Pancreas (tissue), 10 donors: Measurements from ENCODE around the gene TBX19. TPM values are rescaled to one million over a fixed set of nuclear protein-coding genes. Genes with fewer than 3 reads are reported as not detected.

Source experiments
- ATAC-seq, 4 donors: fragments of 200-7000 bp; cut with Tn5 transposase; one replicate each; pipeline versions ENCODE4 v1.8.0 to v1.9.1; 2020; ENCODE audit warnings: mild to moderate bottlenecking in 4 of 4, moderate library complexity in 4 of 4
- DNase-seq, 6 donors: peaks; one replicate each; pipeline ENCODE4 v3.0.0-alpha.2; 2020
- FAIRE-seq: peaks from 2 replicates; lab custom pipeline; 2012; peaks lifted over from hg19 to GRCh38; lab: Jason Lieb, UNC
- H3K27ac ChIP-seq, 4 donors: fragments of 200-600 bp; sonication (generic); 1 replicate in 3 of 4; 2 replicates in 1 of 4; pipeline versions ENCODE4 v1.5.0 to v1.8.0; 2020
- H3K27me3 ChIP-seq, 4 donors: fragments of 200-600 bp; one replicate each; pipeline ENCODE4 v1.8.0; 2021
- H3K36me3 ChIP-seq, 3 donors: fragments of 200-600 bp; sonication (generic) in 1 of 3; one replicate each; pipeline versions ENCODE4 v1.5.0 to v1.8.0; 2020 to 2021
- H3K4me1 ChIP-seq, 3 donors: fragments of 200-600 bp; one replicate each; pipeline ENCODE4 v1.8.0; 2021
- H3K4me3 ChIP-seq, 4 donors: fragments of 200-600 bp; sonication (generic) in 2 of 4; one replicate each; pipeline versions ENCODE4 v1.5.0 to v1.8.0; 2020 to 2021
- H3K9me3 ChIP-seq, 4 donors: fragments of 200-600 bp; one replicate each; pipeline ENCODE4 v1.8.0; 2021
- WGBS, 2 donors: extraction: QIAGEN DNeasy Blood & Tissue Kit; methylation state at CpG; one replicate each; pipeline ENCODE4 v1.1.7; 2013; 5-methylcytosine and 5-hydroxymethylcytosine counted together
- intact Hi-C, 3 donors: fragments of 100-400 bp; cut with DNase I; formaldehyde crosslinking; loops; one replicate each; pipeline versions ENCODE4 v1.11.1 to v1.14.2; 2022
- polyA plus RNA-seq, 2 donors: library from polyadenylated mRNA; stranded (reverse); fragments of 200-250 nt; gene quantifications; one replicate each; pipeline ENCODE4 v1.2.3, GENCODE V29; 2013
- total RNA-seq, 6 donors: library from RNA; stranded (reverse); fragmentation: NEBNext Ultra II Directional in 4 of 6; extraction: Animal tissue kit (Norgen Biotek cat#: 25700) in 4 of 6; gene quantifications; one replicate each; pipeline versions ENCODE4 v1.2.1 to v1.2.4, GENCODE V29; 2021 to 2023
- TF ChIP-seq, protein P1 (sequence below), 4 donors: fragments of 200-600 bp; sonication (generic) in 3 of 4; IDR thresholded peaks; one replicate each; pipeline versions ENCODE4 v1.5.0 to v1.8.0; 2021; ENCODE audit warnings: antibody characterized with exemption in 4 of 4
- donor health status: healthy with polysubstance abuse.
- donor health status: DM: no; HTN: no; CAD: no; lungs with moderate emphysema.
- donor health status: DM: no; HTN: no; CAD: no.
- donor health status: control.
- donor health status: control.
- donor health status: Bipolar disorder and iron deficiency.
- donor health status: DM: yes; HTN: yes; CAD: no.
- donor health status: DM: no; HTN: no; CAD: no.
- donor health status: DM: no; HTN: no; CAD: no.
- donor health status: DM: yes; HTN: yes; CAD: no.

Gene TBX19
- total and polyA plus RNA-seq, 8 donors, result 0.35 to 2.0 (median 0.61) TPM

DNA sequence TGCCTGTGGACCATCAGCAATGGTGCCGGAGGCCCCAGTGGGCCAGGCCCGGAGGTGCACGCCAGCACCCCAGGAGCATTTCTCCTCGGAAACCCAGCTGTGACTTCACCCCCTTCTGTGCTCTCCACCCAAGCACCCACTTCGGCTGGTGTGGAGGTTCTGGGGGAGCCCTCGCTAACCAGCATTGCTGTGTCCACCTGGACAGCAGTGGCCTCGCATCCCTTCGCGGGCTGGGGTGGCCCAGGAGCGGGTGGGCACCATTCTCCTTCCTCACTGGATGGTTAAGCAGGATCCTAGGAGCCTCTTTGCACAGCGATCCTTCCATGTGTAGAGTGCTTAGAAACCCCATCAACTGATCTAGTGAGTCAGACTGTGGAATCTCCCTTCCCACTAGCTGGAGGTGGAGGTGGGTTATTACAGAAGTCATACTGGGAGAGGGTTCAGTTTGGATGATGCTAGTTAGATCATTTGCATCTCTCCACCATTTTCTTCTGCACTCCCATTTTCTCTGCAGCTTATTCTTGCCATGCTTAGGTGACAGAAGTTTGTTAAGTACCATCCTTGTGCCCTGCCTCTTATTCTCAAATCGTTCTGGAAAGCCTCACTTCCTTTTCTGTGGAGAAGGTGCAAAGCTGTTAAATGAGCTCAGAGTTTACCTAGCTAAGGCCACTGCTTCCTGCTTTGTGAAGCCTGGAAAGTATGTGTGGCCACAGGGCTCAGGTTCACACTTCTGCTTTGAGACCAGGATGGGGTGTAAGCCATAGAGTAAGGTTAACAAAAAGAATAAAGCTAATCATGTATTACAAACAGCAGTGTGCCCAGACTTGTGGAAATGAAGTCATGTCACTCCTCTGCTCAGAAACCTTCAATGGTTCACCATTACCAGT is 32.3 kb downstream of the TBX19 start:
- intact Hi-C loops, result no loop called here
- Histone ChIP-seq H3K4me1 (no peaks in the 10 kb centered on the region), H3K27ac (no peak overlapping the region), H3K4me3 (no peak overlapping the region), H3K36me3 (no peaks in the 10 kb centered on the region), H3K27me3 (no peaks in the 10 kb centered on the region), H3K9me3 (no peaks in the 10 kb centered on the region)
- TF ChIP-seq, protein P1, sequence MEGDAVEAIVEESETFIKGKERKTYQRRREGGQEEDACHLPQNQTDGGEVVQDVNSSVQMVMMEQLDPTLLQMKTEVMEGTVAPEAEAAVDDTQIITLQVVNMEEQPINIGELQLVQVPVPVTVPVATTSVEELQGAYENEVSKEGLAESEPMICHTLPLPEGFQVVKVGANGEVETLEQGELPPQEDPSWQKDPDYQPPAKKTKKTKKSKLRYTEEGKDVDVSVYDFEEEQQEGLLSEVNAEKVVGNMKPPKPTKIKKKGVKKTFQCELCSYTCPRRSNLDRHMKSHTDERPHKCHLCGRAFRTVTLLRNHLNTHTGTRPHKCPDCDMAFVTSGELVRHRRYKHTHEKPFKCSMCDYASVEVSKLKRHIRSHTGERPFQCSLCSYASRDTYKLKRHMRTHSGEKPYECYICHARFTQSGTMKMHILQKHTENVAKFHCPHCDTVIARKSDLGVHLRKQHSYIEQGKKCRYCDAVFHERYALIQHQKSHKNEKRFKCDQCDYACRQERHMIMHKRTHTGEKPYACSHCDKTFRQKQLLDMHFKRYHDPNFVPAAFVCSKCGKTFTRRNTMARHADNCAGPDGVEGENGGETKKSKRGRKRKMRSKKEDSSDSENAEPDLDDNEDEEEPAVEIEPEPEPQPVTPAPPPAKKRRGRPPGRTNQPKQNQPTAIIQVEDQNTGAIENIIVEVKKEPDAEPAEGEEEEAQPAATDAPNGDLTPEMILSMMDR (IDR thresholded peaks at IDR 0.05), result no peak
- FAIRE-seq, result no peak
- ATAC-seq, result no peak
- 87 to 90% methylated on average over 12 of the region's 12 CpGs for WGBS, 2 donors
- DNase-seq, result peak in 1 of 6 donors; percentile 37

DNA sequence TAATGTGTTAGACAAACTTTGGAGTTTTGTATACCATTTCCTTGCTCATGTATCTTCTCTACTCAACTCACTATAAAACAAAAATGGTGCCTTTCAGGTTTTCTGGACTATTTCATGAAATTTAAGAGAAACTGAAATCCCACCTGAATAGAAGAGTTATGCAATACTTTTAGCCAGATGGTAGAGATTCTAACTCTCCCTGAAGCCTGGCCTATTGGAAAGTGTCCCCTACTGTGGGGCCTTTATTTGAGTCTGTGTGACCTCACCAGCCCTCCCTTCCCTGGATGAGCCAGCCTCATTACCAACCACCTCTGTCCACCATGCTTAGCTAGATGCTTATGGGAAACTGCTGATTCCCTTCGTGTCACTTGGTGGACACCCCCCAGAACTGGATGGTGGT is 35.5 kb downstream of the TBX19 start:
- DNase-seq, result no peak
- Histone ChIP-seq H3K9me3 (no peaks in the 10 kb centered on the region), H3K27ac (no peak overlapping the region), H3K4me1 (no peaks in the 10 kb centered on the region), H3K36me3 (no peaks in the 10 kb centered on the region), H3K27me3 (no peaks in the 10 kb centered on the region), H3K4me3 (no peak overlapping the region)
- no peak for FAIRE-seq
- WGBS, 2 donors, result 95 to 97% methylated on average over 1 of the region's 1 CpG
- intact Hi-C loops, result no loop called here
- TF ChIP-seq, protein P1 (IDR thresholded peaks at IDR 0.05), result no peak
- ATAC-seq, result no peak

DNA sequence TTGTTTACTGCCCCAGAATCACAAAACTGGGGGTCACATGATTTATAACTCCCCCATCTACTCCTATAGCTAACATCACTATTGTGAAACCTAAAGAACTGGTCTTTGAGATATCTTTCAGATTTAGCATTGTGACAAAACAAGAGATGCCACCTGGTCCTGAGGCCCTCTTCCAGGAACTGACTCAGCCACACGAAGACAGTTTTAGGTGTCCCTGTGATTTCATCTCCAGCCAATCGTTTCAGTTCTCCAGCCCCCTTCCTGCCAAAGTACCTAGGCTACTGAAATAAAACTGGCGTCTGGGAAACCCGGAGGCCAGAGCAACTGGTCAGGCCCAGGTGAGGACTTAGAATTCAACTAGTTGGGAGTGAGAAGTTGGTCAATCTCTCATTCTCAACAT is 36.6 kb downstream of the TBX19 start:
- TF ChIP-seq, protein P1 (IDR thresholded peaks at IDR 0.05), result no peak
- DNase-seq (no peak), ATAC-seq (no peak), FAIRE-seq (no peak)
- Histone ChIP-seq H3K9me3 (no peaks in the 10 kb centered on the region), H3K36me3 (no peaks in the 10 kb centered on the region), H3K27ac (no peak overlapping the region), H3K4me3 (no peak overlapping the region), H3K4me1 (no peaks in the 10 kb centered on the region), H3K27me3 (no peaks in the 10 kb centered on the region)
- WGBS, 2 donors, result 86 to 90% methylated on average over 4 of the region's 4 CpGs
- intact Hi-C loops, result no loop called here

DNA sequence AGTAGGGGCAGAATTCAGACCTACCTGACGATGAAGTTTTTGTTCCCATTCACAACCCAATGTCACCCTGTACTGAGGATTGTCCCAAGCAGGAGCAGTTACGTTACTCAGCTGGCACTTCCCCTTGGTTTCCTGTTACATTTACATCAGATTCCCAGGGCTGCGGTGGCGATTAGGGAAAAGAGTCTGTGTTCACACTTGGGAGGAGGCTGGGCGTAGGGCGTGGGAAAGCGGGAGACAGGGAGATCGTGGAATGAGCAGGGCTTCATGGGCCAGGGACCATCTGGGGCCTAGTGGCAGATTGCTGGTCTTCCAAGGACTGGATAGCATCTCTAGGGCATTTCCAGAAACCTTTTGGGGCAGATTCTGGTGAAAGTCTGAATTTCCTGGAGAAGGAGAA is 39.0 kb downstream of the TBX19 start:
- DNase-seq (no peak), FAIRE-seq (no peak), ATAC-seq (no peak)
- TF ChIP-seq, protein P1 (IDR thresholded peaks at IDR 0.05), result no peak
- Histone ChIP-seq H3K27ac (no peak overlapping the region), H3K4me3 (no peak overlapping the region), H3K9me3 (no peaks in the 10 kb centered on the region), H3K27me3 (no peaks in the 10 kb centered on the region), H3K4me1 (no peaks in the 10 kb centered on the region), H3K36me3 (no peaks in the 10 kb centered on the region)
- 81 to 83% methylated on average over 8 of the region's 8 CpGs for WGBS, 2 donors
- intact Hi-C loops, result no loop called here

DNA sequence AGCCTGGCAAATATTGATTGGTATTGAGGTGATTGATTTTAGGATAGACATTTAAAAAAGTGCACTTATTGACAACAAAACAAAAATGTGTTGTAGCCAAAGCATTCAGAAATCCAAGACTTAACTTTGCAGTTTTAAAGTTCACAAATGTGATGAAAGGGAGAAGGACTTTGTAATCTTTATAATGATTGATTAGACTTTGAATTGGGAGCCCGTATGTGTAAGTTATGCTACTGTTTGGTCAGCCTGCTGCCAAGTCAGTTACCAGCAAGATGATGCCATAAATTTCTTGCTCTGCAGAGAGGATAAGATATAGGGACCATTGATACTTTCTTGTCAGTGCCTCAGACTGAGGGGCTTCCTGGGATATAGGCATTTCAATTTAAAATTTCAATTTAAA is 39.5 kb downstream of the TBX19 start:
- FAIRE-seq (no peak), ATAC-seq (no peak), DNase-seq (no peak)
- H3K27me3 ChIP-seq, result no peaks in the 10 kb centered on the region
- no peaks in the 10 kb centered on the region for H3K4me1 ChIP-seq
- WGBS, 2 donors, result 45 to 47% methylated on average over 1 of the region's 1 CpG
- no peaks in the 10 kb centered on the region for H3K9me3 ChIP-seq
- TF ChIP-seq, protein P1 (IDR thresholded peaks at IDR 0.05), result no peak
- no peak overlapping the region for H3K4me3 ChIP-seq
- no peak overlapping the region for H3K27ac ChIP-seq
- H3K36me3 ChIP-seq, result no peaks in the 10 kb centered on the region
- intact Hi-C loops, result no loop called here
